Endothelial cell of umbilical vein (primary cell): ENCODE results near the gene SAT2. TPM values are rescaled to one million over a fixed set of nuclear protein-coding genes. Genes with fewer than 3 reads are reported as not detected.
A peak's percentile ranks its signal among the peaks of the same experiment; 100 is the strongest.

Experiments used
- Bru-seq: library from RNA; stranded (reverse); fragments of 400-500 nt; gene quantifications from one replicate; lab custom pipeline; 2021; lab: Mats Ljungman, UMichigan
- BruChase-seq, 2 experiments: library from RNA; stranded (reverse); fragments of 400-500 nt; gene quantifications; one replicate each; lab custom pipeline; 2021; lab: Mats Ljungman, UMichigan
- BruUV-seq: library from RNA; stranded (reverse); fragments of 400-500 nt; replicated peaks from 2 replicates; lab custom pipeline; 2021; lab: Mats Ljungman, UMichigan
- CTCF ChIA-PET: fragments of 300-600, 350-600 bp; sonication (Branson Sonifier 250); formaldehyde crosslinking; loops from one replicate; lab custom pipeline; 2021; ENCODE audit warnings: antibody characterized with exemption, inconsistent platforms; lab: Charles Lee
- POLR2A ChIA-PET: fragments of 300-600, 350-600 bp; sonication (Branson Sonifier 250); formaldehyde crosslinking; loops from one replicate; lab custom pipeline; 2021; ENCODE audit warnings: antibody characterized with exemption, inconsistent platforms; lab: Charles Lee
- DNase-seq: peaks from one replicate; pipeline ENCODE4 v3.0.0-alpha.2; 2011; ENCODE audit warnings: low read depth, low spot score
- FAIRE-seq: peaks from 2 replicates; lab custom pipeline; 2011; peaks lifted over from hg19 to GRCh38; lab: Jason Lieb, UNC
- H2AFZ ChIP-seq: 2 replicates; pipeline ENCODE4 v1.6.0; 2012; ENCODE audit warnings: low read depth, low read length, control low read depth, inconsistent platforms
- H3K27ac ChIP-seq: 2 replicates; pipeline ENCODE4 v1.5.1; 2011; ENCODE audit warnings: low read depth, mild to moderate bottlenecking, control low read depth, low read length, moderate library complexity; ENCODE audit not compliant: insufficient read depth
- H3K27me3 ChIP-seq, 2 experiments: 2 replicates each; pipeline versions ENCODE4 v1.6.0 to v1.6.1; 2011; ENCODE audit warnings: low read length in 2 of 2, mixed read lengths in 1 of 2; ENCODE audit not compliant: control insufficient read depth in 2 of 2, insufficient read depth in 2 of 2
- H3K36me3 ChIP-seq, 2 experiments: 2 replicates in 1 of 2; 3 replicates in 1 of 2; pipeline ENCODE4 v1.5.1; 2011; ENCODE audit warnings: low read length in 2 of 2, mild to moderate bottlenecking in 1 of 2, moderate library complexity in 1 of 2; ENCODE audit not compliant: control insufficient read depth in 2 of 2, insufficient read depth in 2 of 2; ENCODE audit errors: extremely low read depth in 1 of 2
- H3K4me1 ChIP-seq: 3 replicates; pipeline ENCODE4 v1.5.1; 2011; ENCODE audit warnings: mild to moderate bottlenecking, low read length; ENCODE audit not compliant: control insufficient read depth, insufficient read depth; ENCODE audit errors: extremely low read depth
- H3K4me2 ChIP-seq: 2 replicates; pipeline ENCODE4 v1.6.1; 2011; ENCODE audit warnings: low read length, control low read depth, mixed read lengths; ENCODE audit not compliant: insufficient read depth
- H3K4me3 ChIP-seq, 3 experiments: fragments of 200-600 bp in 1 of 3; sonication (generic), shearing (Covaris generic) in 1 of 3; replicated peaks in 1 of 3; 2 replicates each; pipeline ENCODE4 v1.5.1; 2011 to 2016; ENCODE audit warnings: control low read depth in 3 of 3, low read length in 3 of 3, mild to moderate bottlenecking in 2 of 3, inconsistent platforms in 1 of 3, low read depth in 1 of 3, moderate library complexity in 1 of 3; ENCODE audit not compliant: insufficient read depth in 1 of 3
- H3K79me2 ChIP-seq: 2 replicates; pipeline ENCODE4 v1.6.0; 2012; ENCODE audit warnings: low read length, inconsistent platforms; ENCODE audit not compliant: control insufficient read depth, insufficient read depth
- H3K9ac ChIP-seq: replicated peaks from 2 replicates; pipeline ENCODE3; 2011; ENCODE audit warnings: low read length, control low read depth; ENCODE audit not compliant: insufficient read depth; ENCODE audit errors: extremely low read depth
- H3K9me1 ChIP-seq: replicated peaks from 3 replicates; pipeline ENCODE4 v1.6.0; 2011; ENCODE audit warnings: mild to moderate bottlenecking, low read length; ENCODE audit not compliant: control insufficient read depth, insufficient read depth; ENCODE audit errors: extremely low read depth
- H3K9me3 ChIP-seq: replicated peaks from 2 replicates; pipeline ENCODE4 v1.5.1; 2012; ENCODE audit warnings: low read length, inconsistent platforms; ENCODE audit not compliant: control insufficient read depth, insufficient read depth
- H4K20me1 ChIP-seq: replicated peaks from 2 replicates; pipeline ENCODE3; 2011; ENCODE audit warnings: mild to moderate bottlenecking, low read length; ENCODE audit not compliant: control insufficient read depth, insufficient read depth; ENCODE audit errors: extremely low read depth
- CTCF ChIP-seq, 2 donors: IDR thresholded peaks; 1 replicate in 1 of 2; 2 replicates in 1 of 2; pipeline ENCODE4 v1.5.1; 2011; ENCODE audit warnings: low read length in 2 of 2, mild to moderate bottlenecking in 2 of 2, moderate library complexity in 2 of 2, control low read depth in 1 of 2, inconsistent platforms in 1 of 2, low read depth in 1 of 2; ENCODE audit not compliant: insufficient read depth in 1 of 2; ENCODE audit errors: extremely low read depth in 1 of 2
- POLR2A ChIP-seq: IDR thresholded peaks from 2 replicates; pipeline ENCODE4 v1.6.1; 2012; ENCODE audit warnings: low read depth, mild to moderate bottlenecking, control low read depth, low read length
- POLR2AphosphoS5 ChIP-seq: IDR thresholded peaks from 2 replicates; pipeline ENCODE4 v1.6.1; 2012; ENCODE audit warnings: low read depth, mild to moderate bottlenecking, control low read depth, low read length, moderate library complexity; ENCODE audit not compliant: insufficient read depth
- dilution Hi-C: fragments of 300-500 bp; cut with MboI; formaldehyde crosslinking; loops from one replicate; pipeline ENCODE4 v1.15.0; 2019; ENCODE audit warnings: low sequenced_read_pairs; ENCODE audit not compliant: extremely low pct_ligation_motif_present
- intact Hi-C: fragments of 100-400 bp; cut with micrococcal nuclease; formaldehyde crosslinking; loops from one replicate; pipeline ENCODE4 v1.10.0; 2022
- long read RNA-seq: library from polyadenylated mRNA; stranded (forward); transcript quantifications from one replicate; pipeline ENCODE4 v2.0.0, GENCODE V29; 2021
- polyA minus RNA-seq, 3 experiments: library from RNA; depleted of rRNA, polyadenylated mRNA; stranded (reverse); fragments of >200 nt; gene quantifications; 1 replicate in 1 of 3; 2 replicates in 2 of 3; pipeline ENCODE4 v1.2.3, GENCODE V29; 2011
- polyA plus RNA-seq, 4 experiments: library from polyadenylated mRNA; depleted of rRNA in 3 of 4; stranded (reverse) in 3 of 4; unstranded in 1 of 4; fragments of >200 nt; gene quantifications; 2 replicates each; pipeline versions ENCODE4 v1.2.1 to v1.2.3, GENCODE V29; 2011 to 2012; ENCODE audit warnings: missing spikeins in 1 of 4
- total RNA-seq: library from RNA; stranded (reverse); gene quantifications from 2 replicates; pipeline ENCODE4 v1.2.3, GENCODE V29; 2021

The SAT2 gene
- total RNA-seq (51.8 and 52.5 TPM in 2 replicates), polyA plus RNA-seq (27.9 and 38.0 TPM in 2 replicates), polyA minus RNA-seq (14.8 and 22.4 TPM in 2 replicates), Bru-seq, nascent RNA (percentile 73 among the genes with signal in this experiment), BruChase-seq, experiment 1, labeled RNA remaining after a 6-hour chase (percentile 95 among the genes with signal in this experiment), BruChase-seq, experiment 2, labeled RNA remaining after a 2-hour chase (percentile 94 among the genes with signal in this experiment)
- polyA plus RNA-seq (2011; cell fraction: cytosol; rRNA removed): 37.0 and 39.2 TPM in 2 replicates
- polyA plus RNA-seq (2011; cell fraction: nucleus; rRNA removed): 72.5 and 83.8 TPM in 2 replicates
- 63.9 and 76.7 TPM in 2 replicates for polyA plus RNA-seq (2012)
- 7.3 TPM for polyA minus RNA-seq (2011; cell fraction: cytosol; rRNA and poly(A)+ RNA removed)
- 5.6 and 8.0 TPM in 2 replicates for polyA minus RNA-seq (2011; cell fraction: nucleus; rRNA and poly(A)+ RNA removed)
- long read RNA-seq, transcript SAT2-201 (6 exons, 946 nt): minor isoform, 13 of 87 reads
- long read RNA-seq, transcript SAT2-213 (5 exons, 582 nt): minor isoform, 19 of 87 reads
- long read RNA-seq, transcript SAT2-208 (5 exons, 640 nt): minor isoform, 15 of 87 reads
- long read RNA-seq, transcript SAT2-202 (6 exons, 974 nt): major isoform, 25 of 87 reads
- long read RNA-seq, partial matches to known transcripts: 2 of 87 reads
- long read RNA-seq, other reads (novel, unspliced or antisense): 5 of 87 reads

- Histone ChIP-seq H3K4me3 (peak within 1 kb of the TSS; percentile 67 to 87 (median 81)), H3K9me3 (no peaks in the 10 kb centered on the region), H3K4me2 (peak within 1 kb of the TSS; percentile 61), H3K79me2 (no peaks in the 10 kb centered on the region), H2AFZ (peak within 1 kb of the TSS; percentile 77), H3K27me3 (no peaks in the 10 kb centered on the region), H3K27ac (peak within 1 kb of the TSS; percentile 66), H3K9me1 (no peaks in the 10 kb centered on the region), H3K4me1 (no peaks in the 10 kb centered on the region), H3K36me3 (peaks cover 0 to 2% of the 10 kb centered on the region in 2 experiments), H4K20me1 (no peaks in the 10 kb centered on the region), H3K9ac (peak within 1 kb of the TSS; percentile 73)
- peak; percentile 92 for DNase-seq
- dilution Hi-C loops (no loop called here), intact Hi-C loops (loop anchor here (1.0 kb wide), 1 partner anchor 12 kb away; no protein-coding TSS in a partner anchor)
- CTCF ChIA-PET: interaction anchor here (0.7 to 1.8 kb wide), 10 partner anchors 9 to 191 kb away, joined by 3 to 13 read pairs (median 4); partner anchors contain the start of genes DNAH2, FXR2, TP53 and WRAP53
- TF ChIP-seq POLR2A: peak; percentile 90
- no peak for TF ChIP-seq CTCF (IDR thresholded peaks at IDR 0.05; ENCODE audit: extremely low read depth in 1 of 2, insufficient read depth in 1 of 2, low read depth in 1 of 2, low read length in 2 of 2)
- TF ChIP-seq POLR2AphosphoS5: peak; percentile 79
- POLR2A ChIA-PET: interaction anchor here (0.6 to 1.8 kb wide), 5 partner anchors 9 to 151 kb away, joined by 3 to 8 read pairs (median 3); partner anchors contain the start of gene FXR2
- no TSS peak for BruUV-seq
- FAIRE-seq: peak; percentile 98
Observed at GRCh38 chr17:7627250-7628121, at the start of gene SAT2. Gene SAT2 (minus strand): TSS chr17:7627821. CDS start chr17:7627635, 186 bp downstream.
